Right ventricle myocardium inferior (tissue), 1 donor: ENCODE data around the gene MALRD1. TPM values are rescaled to one million over a fixed set of nuclear protein-coding genes. Genes with fewer than 3 reads are reported as not detected.

Source experiments
- ATAC-seq: fragments of 200-7000 bp; cut with Tn5 transposase; one replicate; pipeline ENCODE4 v1.9.1; 2020; ENCODE audit warnings: mild to moderate bottlenecking, moderate library complexity
- DNase-seq: peaks from one replicate; pipeline ENCODE4 v3.0.0; 2021; ENCODE audit errors: missing footprints
- intact Hi-C: fragments of 100-400 bp; cut with DNase I; formaldehyde crosslinking; loops from one replicate; pipeline ENCODE4 v1.11.0; 2022
- long read RNA-seq: library from polyadenylated mRNA; unstranded; transcript quantifications from one replicate; pipeline ENCODE4 v2.0.0, GENCODE V29; 2021
- total RNA-seq: library from RNA; stranded (reverse); fragmentation: NEBNext Ultra II Directional; extraction: Animal tissue kit (Norgen Biotek cat#: 25700); gene quantifications from one replicate; pipeline ENCODE4 v1.2.1, GENCODE V29; 2021
- donor health status: DM: no; HTN: yes; CAD: no; lungs with severe emphysema.

Gene MALRD1
- 1.1 TPM for total RNA-seq
- long read RNA-seq, result 0 reads

DNA sequence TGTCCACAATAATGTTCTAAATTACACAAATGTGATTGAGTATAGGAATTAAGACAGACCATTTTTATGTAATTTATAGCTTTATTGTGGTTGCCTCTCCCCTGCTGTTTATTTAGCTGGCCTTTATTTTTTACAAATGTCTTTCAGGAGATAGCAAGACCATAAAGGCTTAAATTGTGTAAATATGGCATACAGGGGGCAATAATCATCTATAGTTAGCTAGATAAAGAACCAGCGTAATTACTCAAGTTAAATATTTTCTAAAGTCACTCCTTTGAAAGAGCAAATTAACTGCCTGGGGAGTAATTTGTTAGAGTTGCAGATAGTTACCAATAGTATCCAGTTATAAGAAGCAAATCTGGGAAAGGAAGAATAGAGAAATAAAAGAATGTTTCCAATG, at the start of gene MALRD1:
Gene MALRD1, plus strand, starts transcription at position 313 of the 400 bp plus-strand sequence. CDS start 138 bp downstream, outside the sequence.
- DNase-seq (no peak), ATAC-seq (no peak)
- intact Hi-C loops, result no loop called here

GRCh38 chr10:19003341-19003740, 45.3 kb upstream of the MALRD1 start:
- DNase-seq (no peak), ATAC-seq (no peak)
- intact Hi-C loops, result loop anchor here (2.0 kb wide), 1 partner anchor 319 kb away; no protein-coding TSS in a partner anchor

DNA sequence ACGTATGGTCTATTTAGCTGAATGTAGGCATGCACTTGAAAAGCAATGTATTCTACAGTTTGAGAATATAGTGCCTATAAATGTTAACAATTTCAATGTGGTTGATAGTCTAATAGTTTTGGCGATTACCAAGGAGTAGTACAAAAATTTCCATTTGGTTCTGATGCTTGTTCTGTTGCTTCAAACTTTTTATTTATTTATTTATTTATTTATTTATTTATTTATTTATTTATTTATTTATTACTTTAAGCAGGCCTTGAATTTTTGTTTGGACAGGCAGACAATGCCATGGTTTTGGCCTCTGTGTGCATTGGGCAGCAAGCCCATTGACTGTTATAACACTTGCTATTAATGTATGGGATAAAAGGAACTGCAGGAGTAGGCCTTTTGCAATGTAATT, 36.5 kb upstream of the MALRD1 start:
- ATAC-seq, result no peak
- DNase-seq, result no peak
- intact Hi-C loops, result no loop called here

DNA sequence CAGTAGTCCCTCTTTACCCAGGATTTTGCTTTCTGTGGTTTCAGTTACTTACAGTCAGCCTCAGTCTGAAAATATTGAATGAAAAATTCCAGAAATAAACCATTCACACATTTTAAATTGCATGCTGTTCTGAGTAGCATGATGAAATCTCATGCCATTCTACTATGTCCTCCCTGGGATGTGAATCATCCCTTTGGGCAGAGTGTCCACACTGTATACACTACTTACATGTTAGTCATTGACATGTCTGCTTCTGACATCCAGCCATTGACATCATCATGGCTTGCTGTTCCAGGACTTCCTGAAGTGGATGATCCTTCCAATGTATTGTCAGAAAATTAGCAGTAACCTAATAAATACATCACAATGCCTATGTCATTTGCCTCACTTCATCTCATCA, 34.6 kb upstream of the MALRD1 start:
- no peak for ATAC-seq
- intact Hi-C loops, result no loop called here

GRCh38 chr10:19014498-19014897, 34.1 kb upstream of the MALRD1 start:
- no peak for ATAC-seq

More for the DNA sequence above, 34.6 kb upstream of the MALRD1 start:
- no peak for DNase-seq

GRCh38 chr10:19017116-19017890, 31.3 kb upstream of the MALRD1 start:
- intact Hi-C loops, result no loop called here
- DNase-seq (no peak), ATAC-seq (no peak)

More at GRCh38 chr10:19014498-19014897, 34.1 kb upstream of the MALRD1 start:
- DNase-seq, result no peak
- intact Hi-C loops, result no loop called here

GRCh38 chr10:19021162-19021561, 27.4 kb upstream of the MALRD1 start:
- DNase-seq (no peak), ATAC-seq (no peak)
- intact Hi-C loops, result no loop called here

DNA sequence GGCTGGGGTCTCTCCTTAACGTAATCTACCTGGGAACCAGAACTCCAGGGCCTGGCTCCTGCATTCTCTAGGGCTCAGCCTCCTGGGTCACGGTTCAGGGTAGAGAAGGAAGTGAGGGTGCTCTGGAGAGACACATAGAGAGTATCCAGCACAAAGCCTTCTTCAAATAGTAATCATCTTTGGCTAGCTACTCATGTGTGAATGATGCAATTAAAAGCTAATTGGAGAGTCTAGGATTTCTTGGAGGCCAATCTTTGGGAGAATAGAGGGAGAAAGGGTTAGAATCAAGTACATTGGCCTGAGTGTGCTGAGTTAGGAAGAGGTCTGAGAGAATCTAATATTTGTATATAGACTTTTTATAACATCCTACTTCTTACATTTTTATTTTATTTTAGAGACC, 24.0 kb upstream of the MALRD1 start:
- DNase-seq (no peak), ATAC-seq (no peak)

DNA sequence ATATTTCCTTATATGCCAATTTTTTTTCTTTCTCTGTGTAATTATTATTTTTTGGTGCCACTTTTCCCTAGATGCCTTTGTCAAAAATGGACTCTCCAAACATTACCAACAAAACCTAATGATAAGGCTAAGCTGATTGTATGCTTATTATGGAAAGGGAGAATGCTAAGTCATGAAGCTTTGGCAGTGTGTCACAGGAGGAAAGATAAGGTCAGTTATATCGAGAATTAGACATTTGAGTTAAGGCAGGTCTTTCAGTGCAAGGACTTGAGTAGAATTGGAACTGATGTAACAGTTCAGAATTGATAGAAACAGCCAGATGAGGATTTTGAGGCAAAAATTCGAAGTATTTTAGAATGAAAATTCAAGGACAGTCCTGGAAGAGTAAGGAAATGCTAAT, 16.8 kb upstream of the MALRD1 start:
- ATAC-seq, result no peak
- no peak for DNase-seq
- intact Hi-C loops, result no loop called here

More for the DNA sequence above, 24.0 kb upstream of the MALRD1 start:
- intact Hi-C loops, result no loop called here

DNA sequence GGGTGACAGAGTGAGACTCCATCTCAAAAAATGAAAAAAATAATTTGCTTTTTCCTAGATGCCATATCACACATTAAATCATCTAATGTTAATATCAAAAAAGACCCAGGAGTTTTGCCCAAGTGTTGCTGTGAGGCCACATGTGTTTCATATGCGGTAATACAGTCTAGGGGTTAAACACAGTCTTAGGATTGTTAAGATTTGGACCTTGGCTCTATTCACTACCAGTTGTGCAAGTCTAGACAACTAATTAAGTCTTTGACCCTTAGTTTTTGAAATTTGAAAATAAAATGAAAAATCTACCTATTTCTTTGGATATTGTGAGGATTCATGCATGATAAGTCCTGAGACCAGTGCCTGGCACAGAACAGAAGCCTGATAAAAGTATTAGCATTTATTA, 14.9 kb upstream of the MALRD1 start:
- intact Hi-C loops, result no loop called here

DNA sequence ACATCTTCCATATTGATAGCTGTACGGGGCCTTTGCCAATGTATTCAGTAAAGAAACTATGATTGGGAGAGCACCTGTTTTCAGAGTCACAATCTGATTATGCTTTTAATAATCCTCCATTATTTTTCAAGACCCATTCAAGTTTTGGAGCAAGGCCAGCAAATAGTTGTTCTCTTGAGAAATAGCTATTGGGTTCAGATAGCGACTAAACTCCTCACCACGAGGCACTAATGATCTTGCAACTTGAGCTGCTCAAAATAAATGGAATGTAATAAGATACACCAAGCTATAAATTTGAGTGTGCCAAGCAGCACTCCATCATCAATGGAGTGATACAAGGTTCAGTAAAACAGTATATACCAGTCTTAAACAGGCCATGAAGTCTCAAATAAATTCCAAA, 7.4 kb upstream of the MALRD1 start:
- DNase-seq, result no peak
- intact Hi-C loops, result no loop called here
- ATAC-seq, result no peak

More for the DNA sequence above, 14.9 kb upstream of the MALRD1 start:
- no peak for ATAC-seq
- no peak for DNase-seq

DNA sequence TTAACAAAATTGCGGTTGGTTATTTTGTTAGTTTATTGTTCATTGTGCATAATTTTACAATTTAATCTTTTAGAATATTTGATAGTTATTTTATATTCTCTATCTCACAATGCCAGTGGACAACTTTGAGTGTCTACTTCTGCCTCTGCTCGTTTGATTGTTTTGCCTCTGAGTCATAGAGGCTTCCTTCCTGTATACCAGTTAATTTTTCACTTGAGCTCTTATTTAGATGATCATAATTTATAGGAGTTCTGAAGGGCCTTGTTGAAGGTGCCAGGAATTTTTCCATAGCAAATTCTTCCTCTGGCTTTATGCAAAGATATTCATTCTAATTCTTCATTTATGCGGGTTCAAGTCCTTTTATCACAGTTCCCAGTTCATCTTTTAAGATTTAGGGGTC, 5.2 kb upstream of the MALRD1 start:
- DNase-seq (no peak), ATAC-seq (no peak)
- intact Hi-C loops, result no loop called here

GRCh38 chr10:19046679-19047078, 1.9 kb upstream of the MALRD1 start:
- intact Hi-C loops, result no loop called here
- no peak for ATAC-seq

DNA sequence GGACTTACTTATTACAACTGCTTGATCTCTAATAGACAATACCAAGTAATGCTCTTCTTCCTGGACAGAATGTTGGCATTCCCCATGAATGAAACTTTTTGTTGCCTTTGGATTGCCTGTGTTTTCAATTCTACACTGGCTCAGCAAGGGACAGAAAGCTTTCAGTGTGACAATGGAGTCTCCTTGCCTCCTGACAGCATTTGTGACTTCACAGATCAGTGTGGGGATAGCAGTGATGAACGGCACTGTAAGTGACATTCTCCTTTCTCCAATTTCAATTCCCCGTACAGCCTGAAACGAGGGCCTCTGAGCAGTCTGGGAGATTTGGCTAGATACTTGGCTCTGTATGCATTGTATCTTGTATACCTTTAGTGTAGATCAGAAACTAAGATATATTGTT, 290 bp downstream of the MALRD1 start:
- no peak for ATAC-seq
- no peak for DNase-seq
- intact Hi-C loops, result no loop called here

More at GRCh38 chr10:19046679-19047078, 1.9 kb upstream of the MALRD1 start:
- DNase-seq, result no peak

- no peak for ATAC-seq
- no peak for DNase-seq
- intact Hi-C loops, result no loop called here
Observed at GRCh38 chr10:19049567-19049966, 966 bp downstream of the MALRD1 start.

- intact Hi-C loops, result no loop called here
- ATAC-seq (no peak), DNase-seq (no peak)
Observed at GRCh38 chr10:19054289-19054835, 5.8 kb downstream of the MALRD1 start.

GRCh38 chr10:19058046-19058445, 9.4 kb downstream of the MALRD1 start:
- ATAC-seq (no peak), DNase-seq (no peak)
- intact Hi-C loops, result no loop called here

GRCh38 chr10:19063986-19064385, 15.4 kb downstream of the MALRD1 start:
- intact Hi-C loops, result no loop called here
- no peak for DNase-seq
- ATAC-seq, result no peak

DNA sequence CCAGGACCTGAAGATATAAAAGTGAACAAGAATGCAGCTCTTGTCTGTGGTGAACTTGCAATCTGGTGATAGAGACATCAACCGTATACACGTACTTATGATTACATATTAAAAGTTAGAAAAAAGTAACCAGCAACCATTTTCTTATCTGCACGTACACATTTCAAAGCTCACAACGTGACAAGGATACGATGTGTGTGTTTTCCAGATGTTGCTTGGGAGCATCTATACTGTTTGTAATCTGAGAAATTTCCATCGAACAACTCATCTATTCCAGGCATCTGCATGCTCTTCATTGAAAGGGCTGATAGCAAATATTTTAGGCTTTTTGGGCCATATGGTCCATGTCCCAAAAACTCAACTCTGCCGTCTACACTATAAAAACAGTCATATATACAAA, 23.3 kb downstream of the MALRD1 start:
- intact Hi-C loops, result no loop called here
- no peak for ATAC-seq
- no peak for DNase-seq

DNA sequence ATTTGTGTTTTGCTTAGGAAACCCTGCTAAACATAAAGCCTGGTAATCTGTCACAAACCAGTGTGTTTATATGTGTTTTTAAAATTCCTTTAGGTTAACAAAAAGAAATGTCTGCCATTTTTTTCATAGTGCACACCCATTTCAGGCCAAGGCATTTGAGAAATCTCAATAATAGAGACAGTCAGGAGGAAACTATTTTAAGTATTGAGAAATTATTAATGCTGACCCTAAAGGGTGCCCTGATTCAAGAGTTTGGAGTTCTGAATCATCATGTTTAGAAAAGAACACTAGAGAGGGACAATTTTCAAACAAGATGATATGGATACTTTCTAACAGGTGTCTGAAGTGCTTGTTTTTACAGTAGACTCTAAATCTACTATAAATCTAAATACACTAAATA, 28.7 kb downstream of the MALRD1 start:
- no peak for ATAC-seq
- intact Hi-C loops, result no loop called here
- no peak for DNase-seq
